GM19099 (cell line): ENCODE results near the gene NELFCD.

ENCODE experiments used
- POLR2A ChIP-seq: IDR thresholded peaks from 3 replicates; pipeline ENCODE4 v1.6.1; 2011; ENCODE audit warnings: low read depth; ENCODE audit not compliant: insufficient read length; ENCODE audit errors: extremely low read depth

Gene NELFCD

GRCh38 chr20:58987790-58988564, 6.9 kb downstream of the NELFCD start:
- no peak for TF ChIP-seq POLR2A

GRCh38 chr20:58988565-58988882, 7.5 kb downstream of the NELFCD start:
- TF ChIP-seq POLR2A, result no peak

GRCh38 chr20:58989196-58989595, 8.1 kb downstream of the NELFCD start:
- TF ChIP-seq POLR2A, result no peak

- TF ChIP-seq POLR2A, result no peak
These were observed 9.8 kb downstream of the NELFCD start for GRCh38 chr20:58990651-58991445.

- TF ChIP-seq POLR2A, result no peak
These were observed 10.7 kb downstream of the NELFCD start for GRCh38 chr20:58991715-58992114.

- no peak for TF ChIP-seq POLR2A
These were observed 11.9 kb downstream of the NELFCD start for GRCh38 chr20:58992911-58993310.

- no peak for TF ChIP-seq POLR2A
These were observed 12.5 kb downstream of the NELFCD start for GRCh38 chr20:58993332-58994248.

- no peak for TF ChIP-seq POLR2A
These were observed 13.5 kb downstream of the NELFCD start for GRCh38 chr20:58994390-58995159.

GRCh38 chr20:58995461-58996225, 14.6 kb downstream of the NELFCD start:
- TF ChIP-seq POLR2A, result no peak

- no peak for TF ChIP-seq POLR2A
These were observed 15.2 kb downstream of the NELFCD start for GRCh38 chr20:58996226-58996611.

GRCh38 chr20:58997141-58997770, 16.2 kb downstream of the NELFCD start:
- no peak for TF ChIP-seq POLR2A

GRCh38 chr20:58998656-58999055, 17.6 kb downstream of the NELFCD start:
- TF ChIP-seq POLR2A, result no peak

- TF ChIP-seq POLR2A, result no peak
These were observed 19.3 kb downstream of the NELFCD start for GRCh38 chr20:59000326-59000725.

GRCh38 chr20:59001068-59001448, 20.0 kb downstream of the NELFCD start:
- TF ChIP-seq POLR2A, result no peak
